A673 (cell line): ENCODE data around the gene THUMPD1. TPM values are rescaled to one million over a fixed set of nuclear protein-coding genes. Genes with fewer than 3 reads are reported as not detected.

Experiments used
- Bru-seq: library from RNA; stranded (reverse); fragments of 400-500 nt; gene quantifications from one replicate; lab custom pipeline; 2021; lab: Mats Ljungman, UMichigan
- BruChase-seq, 2 experiments: library from RNA; stranded (reverse); fragments of 400-500 nt; gene quantifications; one replicate each; lab custom pipeline; 2021; lab: Mats Ljungman, UMichigan
- BruUV-seq: library from RNA; stranded (reverse); fragments of 400-500 nt; replicated peaks from 2 replicates; lab custom pipeline; 2021; lab: Mats Ljungman, UMichigan
- CTCF ChIA-PET: fragments of 300-600 bp; sonication (Branson Sonifier 250); formaldehyde crosslinking; loops from one replicate; lab custom pipeline; 2022; ENCODE audit warnings: antibody characterized with exemption; lab: Charles Lee
- POLR2A ChIA-PET: fragments of 300-600 bp; sonication (Branson Sonifier 250); formaldehyde crosslinking; loops from one replicate; lab custom pipeline; 2022; ENCODE audit warnings: antibody characterized with exemption; ENCODE audit not compliant: low non-redundant PET; lab: Charles Lee
- DNase-seq: peaks from one replicate; pipeline ENCODE4 v3.0.0-alpha.2; 2015; ENCODE audit warnings: low spot score
- H3K27ac ChIP-seq: fragments of 200-600 bp; sonication (generic); 2 replicates; pipeline ENCODE4 v1.5.1; 2016; ENCODE audit warnings: mixed run types, low read depth, mild to moderate bottlenecking, mixed read lengths, antibody characterized with exemption, low read length; ENCODE audit not compliant: poor library complexity, severe bottlenecking
- H3K27me3 ChIP-seq: fragments of 200-600 bp; sonication (generic); replicated peaks from 2 replicates; pipeline ENCODE4 v1.6.1; 2017; ENCODE audit warnings: mixed run types, low read depth, mild to moderate bottlenecking, mixed read lengths, antibody characterized with exemption, low read length; ENCODE audit not compliant: insufficient read depth, poor library complexity
- H3K36me3 ChIP-seq: fragments of 200-600 bp; sonication (generic); 2 replicates; pipeline ENCODE4 v1.6.1; 2016; ENCODE audit warnings: mixed run types, mild to moderate bottlenecking, mixed read lengths, antibody characterized with exemption, low read length; ENCODE audit not compliant: insufficient read depth, poor library complexity, severe bottlenecking
- H3K4me1 ChIP-seq: fragments of 200-600 bp; sonication (generic); 2 replicates; pipeline ENCODE4 v1.6.1; 2017; ENCODE audit warnings: mixed run types, mild to moderate bottlenecking, mixed read lengths, antibody characterized with exemption, low read length; ENCODE audit not compliant: insufficient read depth, poor library complexity, severe bottlenecking
- H3K4me3 ChIP-seq: fragments of 200-600 bp; sonication (generic); 2 replicates; pipeline ENCODE4 v1.5.1; 2016; ENCODE audit warnings: low read depth, mixed run types, mild to moderate bottlenecking, mixed read lengths, low read length; ENCODE audit not compliant: poor library complexity, severe bottlenecking
- H3K9me3 ChIP-seq: fragments of 200-600 bp; sonication (generic); 2 replicates; pipeline ENCODE4 v1.6.1; 2016; ENCODE audit warnings: mixed run types, low read depth, mild to moderate bottlenecking, mixed read lengths, antibody characterized with exemption, low read length; ENCODE audit not compliant: poor library complexity, severe bottlenecking
- EZH2 ChIP-seq: fragments of 200-600 bp; sonication (generic); IDR thresholded peaks from 2 replicates; pipeline ENCODE4 v1.6.1; 2017; ENCODE audit warnings: borderline replicate concordance, low read depth, mild to moderate bottlenecking, mixed read lengths, antibody characterized with exemption, low read length; ENCODE audit not compliant: poor library complexity, severe bottlenecking
- intact Hi-C: fragments of 100-400 bp; cut with micrococcal nuclease; formaldehyde crosslinking; loops from one replicate; pipeline ENCODE4 v1.10.0; 2022; ENCODE audit not compliant: unreplicated experiment
- long read RNA-seq: library from polyadenylated mRNA; stranded (forward); transcript quantifications from one replicate; pipeline ENCODE4 v2.0.0, GENCODE V29; 2022
- total RNA-seq: library from RNA; stranded (reverse); gene quantifications from 2 replicates; pipeline ENCODE4 v1.2.3, GENCODE V29; 2021
- TF ChIP-seq, protein P1 (sequence below): fragments of 300-800, 200-600 bp; sonication (generic); conservative IDR thresholded peaks from 2 replicates; pipeline ENCODE4 v1.5.1; 2017; ENCODE audit warnings: low read depth, mild to moderate bottlenecking, antibody characterized with exemption, low read length, moderate library complexity, mixed read lengths

THUMPD1 gene
- 26.6 and 29.9 TPM in 2 replicates for total RNA-seq
- percentile 92 among the genes with signal in this experiment for Bru-seq, nascent RNA
- percentile 98 among the genes with signal in this experiment for BruChase-seq, experiment 1, labeled RNA remaining after a 2-hour chase
- percentile 83 among the genes with signal in this experiment for BruChase-seq, experiment 2, labeled RNA remaining after a 6-hour chase
- long read RNA-seq, full-length matches to known transcripts, result 50 of 62 reads
- long read RNA-seq, partial matches to known transcripts, result 0 of 62 reads
- long read RNA-seq, other reads (novel, unspliced or antisense), result 12 of 62 reads

GRCh38 chr16:20741554-20742285 is at the start of gene THUMPD1:
Gene THUMPD1 (minus strand): TSS chr16:20741818. CDS start chr16:20741739, 79 bp downstream.
- TF ChIP-seq EZH2, result no peak
- TF ChIP-seq, protein P1, sequence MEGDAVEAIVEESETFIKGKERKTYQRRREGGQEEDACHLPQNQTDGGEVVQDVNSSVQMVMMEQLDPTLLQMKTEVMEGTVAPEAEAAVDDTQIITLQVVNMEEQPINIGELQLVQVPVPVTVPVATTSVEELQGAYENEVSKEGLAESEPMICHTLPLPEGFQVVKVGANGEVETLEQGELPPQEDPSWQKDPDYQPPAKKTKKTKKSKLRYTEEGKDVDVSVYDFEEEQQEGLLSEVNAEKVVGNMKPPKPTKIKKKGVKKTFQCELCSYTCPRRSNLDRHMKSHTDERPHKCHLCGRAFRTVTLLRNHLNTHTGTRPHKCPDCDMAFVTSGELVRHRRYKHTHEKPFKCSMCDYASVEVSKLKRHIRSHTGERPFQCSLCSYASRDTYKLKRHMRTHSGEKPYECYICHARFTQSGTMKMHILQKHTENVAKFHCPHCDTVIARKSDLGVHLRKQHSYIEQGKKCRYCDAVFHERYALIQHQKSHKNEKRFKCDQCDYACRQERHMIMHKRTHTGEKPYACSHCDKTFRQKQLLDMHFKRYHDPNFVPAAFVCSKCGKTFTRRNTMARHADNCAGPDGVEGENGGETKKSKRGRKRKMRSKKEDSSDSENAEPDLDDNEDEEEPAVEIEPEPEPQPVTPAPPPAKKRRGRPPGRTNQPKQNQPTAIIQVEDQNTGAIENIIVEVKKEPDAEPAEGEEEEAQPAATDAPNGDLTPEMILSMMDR, result 0 out of 2 replicates have a peak, but pooled peaks have one; percentile 24
- H3K27me3 ChIP-seq, result no peaks in the 10 kb centered on the region
- intact Hi-C loops, result no loop called here
- H3K9me3 ChIP-seq, result peaks cover under 1% of the 10 kb centered on the region
- ChIA-PET POLR2A (no interaction called here), CTCF (no interaction called here)
- H3K27ac ChIP-seq, result peak within 1 kb of the TSS; percentile 93
- peak; percentile 97 for DNase-seq
- H3K4me3 ChIP-seq, result peak within 1 kb of the TSS; percentile 98
- no TSS peak for BruUV-seq
- H3K4me1 ChIP-seq, result peaks cover 10% of the 10 kb centered on the region
- peaks cover 22% of the 10 kb centered on the region for H3K36me3 ChIP-seq

DNA sequence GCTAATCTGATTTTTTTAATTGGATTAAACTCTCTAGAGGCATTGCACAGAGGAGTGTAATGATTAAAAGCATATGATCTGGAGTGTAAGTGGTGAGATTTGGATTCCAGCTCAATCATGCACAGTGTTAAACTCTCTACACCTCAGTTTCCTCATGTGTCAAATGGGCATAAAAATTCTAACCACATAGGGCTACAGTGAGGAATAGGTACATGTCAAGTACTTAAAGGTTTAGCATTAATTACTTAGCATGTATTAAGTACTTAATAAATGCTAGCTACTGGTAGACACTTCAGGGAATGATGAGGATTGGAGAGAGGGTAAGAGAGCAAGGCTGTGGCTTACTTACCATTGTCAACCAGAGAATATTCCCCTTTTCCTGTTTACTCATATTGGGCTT is 47.5 kb upstream of the THUMPD1 start:
- no peaks in the 10 kb centered on the region for H3K9me3 ChIP-seq
- intact Hi-C loops, result no loop called here
- DNase-seq, result peak; percentile 55
- no peak overlapping the region for H3K27ac ChIP-seq
- no peaks in the 10 kb centered on the region for H3K36me3 ChIP-seq
- peaks cover 62% of the 10 kb centered on the region for H3K27me3 ChIP-seq
- H3K4me3 ChIP-seq, result no peak overlapping the region
- BruUV-seq, result no TSS peak
- H3K4me1 ChIP-seq, result peaks cover 16% of the 10 kb centered on the region
- ChIA-PET POLR2A (no interaction called here), CTCF (no interaction called here)
- TF ChIP-seq, protein P1, result no peak
- TF ChIP-seq EZH2, result no peak

DNA sequence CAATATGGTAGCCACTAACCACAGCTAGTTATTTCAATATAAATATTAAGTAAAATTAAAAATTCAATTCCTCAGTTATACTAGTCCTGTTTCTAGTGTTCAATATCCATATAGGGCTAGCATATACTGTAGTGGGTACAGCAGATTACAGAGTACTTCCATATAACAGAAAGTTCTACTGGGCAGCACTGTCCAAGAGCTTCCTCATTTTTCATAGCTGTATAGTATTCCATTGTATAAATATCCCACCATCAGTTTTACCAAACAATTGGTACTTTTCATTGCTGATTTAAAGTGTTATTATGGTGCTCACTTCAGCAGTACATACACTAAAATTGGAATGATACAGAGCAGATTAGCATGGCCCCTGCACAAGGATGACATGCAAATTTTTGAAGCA is 42.6 kb upstream of the THUMPD1 start:
- no peaks in the 10 kb centered on the region for H3K36me3 ChIP-seq
- BruUV-seq, result no TSS peak
- no peak for TF ChIP-seq EZH2
- TF ChIP-seq, protein P1, result no peak
- DNase-seq, result no peak
- H3K27ac ChIP-seq, result no peak overlapping the region
- H3K4me1 ChIP-seq, result peaks cover 7% of the 10 kb centered on the region
- ChIA-PET CTCF (no interaction called here), POLR2A (no interaction called here)
- no peak overlapping the region for H3K4me3 ChIP-seq
- H3K9me3 ChIP-seq, result no peaks in the 10 kb centered on the region
- intact Hi-C loops, result no loop called here
- peaks cover 72% of the 10 kb centered on the region for H3K27me3 ChIP-seq
